Caco-2 (cell line): ENCODE results near the gene UTP4. TPM values are rescaled to one million over a fixed set of nuclear protein-coding genes. Genes with fewer than 3 reads are reported as not detected.

Source experiments
- BruUV-seq: library from RNA; stranded (reverse); fragments of 400-500 nt; replicated peaks from 2 replicates; lab custom pipeline; 2021; lab: Mats Ljungman, UMichigan
- CTCF ChIA-PET: fragments of 300-600 bp; sonication (Branson Sonifier 250); formaldehyde crosslinking; loops from one replicate; lab custom pipeline; 2022; ENCODE audit warnings: antibody characterized with exemption; lab: Charles Lee
- POLR2A ChIA-PET: fragments of 300-600 bp; sonication (Branson Sonifier 250); formaldehyde crosslinking; loops from one replicate; lab custom pipeline; 2022; ENCODE audit warnings: antibody characterized with exemption; lab: Charles Lee
- DNase-seq, 2 experiments: peaks; one replicate each; pipeline versions ENCODE4 v3.0.0 to v3.0.0-alpha.2; 2020 to 2022
- H3K27me3 ChIP-seq: replicated peaks from 2 replicates; pipeline ENCODE4 v1.6.0; 2011; ENCODE audit warnings: low read length; ENCODE audit not compliant: control insufficient read depth, insufficient read depth
- H3K36me3 ChIP-seq: 2 replicates; pipeline ENCODE4 v1.5.1; 2011; ENCODE audit warnings: low read length; ENCODE audit not compliant: control insufficient read depth, insufficient read depth
- H3K4me1 ChIP-seq: fragments of 250-450 bp; sonication (Bioruptor Pico); 2 replicates; pipeline ENCODE4 v1.5.1; 2020; ENCODE audit warnings: mild to moderate bottlenecking
- H3K4me3 ChIP-seq: 2 replicates; pipeline ENCODE4 v1.5.1; 2011; ENCODE audit warnings: low read depth, mild to moderate bottlenecking, control low read depth, low read length
- H3K9me3 ChIP-seq: fragments of 250-450 bp; sonication (Bioruptor Pico); 2 replicates; pipeline ENCODE4 v1.5.1; 2020; ENCODE audit warnings: mild to moderate bottlenecking, moderate library complexity
- H3K27ac Mint-ChIP-seq: one replicate; pipeline ENCODE4 v1.8.0; 2022; ENCODE audit warnings: mixed read lengths; ENCODE audit not compliant: unreplicated experiment
- H3K27me3 Mint-ChIP-seq: one replicate; pipeline ENCODE4 v1.8.0; 2022; ENCODE audit warnings: mixed read lengths; ENCODE audit not compliant: insufficient read depth, unreplicated experiment
- H3K36me3 Mint-ChIP-seq: one replicate; pipeline ENCODE4 v1.8.0; 2022; ENCODE audit warnings: mild to moderate bottlenecking, mixed read lengths; ENCODE audit not compliant: insufficient read depth, unreplicated experiment
- H3K4me1 Mint-ChIP-seq: one replicate; pipeline ENCODE4 v1.8.0; 2022; ENCODE audit warnings: low read depth, mixed read lengths; ENCODE audit not compliant: unreplicated experiment
- H3K4me3 Mint-ChIP-seq: one replicate; pipeline ENCODE4 v1.8.0; 2022; ENCODE audit warnings: mild to moderate bottlenecking, moderate library complexity, mixed read lengths; ENCODE audit not compliant: unreplicated experiment
- H3K9me3 Mint-ChIP-seq: one replicate; pipeline ENCODE4 v1.8.0; 2022; ENCODE audit warnings: mixed read lengths; ENCODE audit not compliant: unreplicated experiment
- CTCF ChIP-seq, 2 experiments: fragments of 200-600 bp in 1 of 2; IDR thresholded peaks; 1 replicate in 1 of 2; 2 replicates in 1 of 2; pipeline versions ENCODE4 v1.5.1 to v1.8.0; 2011 to 2022; ENCODE audit warnings: antibody characterized with exemption in 1 of 2, control low read depth in 1 of 2, inconsistent platforms in 1 of 2, low read depth in 1 of 2, low read length in 1 of 2, mild to moderate bottlenecking in 1 of 2, moderate library complexity in 1 of 2; ENCODE audit not compliant: insufficient read depth in 1 of 2, severe bottlenecking in 1 of 2, unreplicated experiment in 1 of 2
- intact Hi-C: fragments of 100-400 bp; cut with micrococcal nuclease; formaldehyde crosslinking; loops from one replicate; pipeline ENCODE4 v1.10.0; 2022; ENCODE audit not compliant: unreplicated experiment
- total RNA-seq: library from RNA; stranded (reverse); gene quantifications from 2 replicates; pipeline ENCODE4 v1.2.3, GENCODE V29; 2022

Gene UTP4
- total RNA-seq, 1 experiment from 2014 or later = 126 TPM

GRCh38 chr16:69088684-69089083 lies 43.8 kb upstream of the UTP4 start:
- Mint-ChIP-seq H3K4me1 (peaks cover 17% of the 10 kb centered on the region), H3K4me3 (no peak overlapping the region), H3K27ac (no peak overlapping the region), H3K27me3 (no peaks in the 10 kb centered on the region), H3K9me3 (no peaks in the 10 kb centered on the region), H3K36me3 (no peaks in the 10 kb centered on the region)
- Histone ChIP-seq H3K27me3 (no peaks in the 10 kb centered on the region), H3K4me3 (no peak overlapping the region), H3K4me1 (peaks cover 12% of the 10 kb centered on the region), H3K36me3 (no peaks in the 10 kb centered on the region), H3K9me3 (no peaks in the 10 kb centered on the region)
- no peak for DNase-seq
- no peak for TF ChIP-seq CTCF (IDR thresholded peaks at IDR 0.05; ENCODE audit: insufficient read depth in 1 of 2, low read depth in 1 of 2, low read length in 1 of 2, severe bottlenecking in 1 of 2, unreplicated experiment in 1 of 2)
- intact Hi-C loops = no loop called here
- ChIA-PET POLR2A (no interaction called here), CTCF (no interaction called here)
- no TSS peak for BruUV-seq

- Mint-ChIP-seq H3K27ac (peak overlapping the region; percentile 10), H3K4me1 (peaks cover 17% of the 10 kb centered on the region), H3K27me3 (no peaks in the 10 kb centered on the region), H3K36me3 (no peaks in the 10 kb centered on the region), H3K9me3 (no peaks in the 10 kb centered on the region), H3K4me3 (no peak overlapping the region)
- Histone ChIP-seq H3K9me3 (no peaks in the 10 kb centered on the region), H3K4me3 (no peak overlapping the region), H3K36me3 (no peaks in the 10 kb centered on the region), H3K4me1 (peaks cover 12% of the 10 kb centered on the region), H3K27me3 (no peaks in the 10 kb centered on the region)
- POLR2A ChIA-PET = no interaction called here
- intact Hi-C loops = no loop called here
- TF ChIP-seq CTCF (IDR thresholded peaks at IDR 0.05; ENCODE audit: insufficient read depth in 1 of 2, low read depth in 1 of 2, low read length in 1 of 2, severe bottlenecking in 1 of 2, unreplicated experiment in 1 of 2) = no peak
- no TSS peak for BruUV-seq
- no peak for DNase-seq
- CTCF ChIA-PET = interaction anchor here (0.6 kb wide), 1 partner anchor 121 kb away, joined by 4 read pairs; no protein-coding TSS in a partner anchor
Observed at GRCh38 chr16:69089091-69089910, 43.1 kb upstream of the UTP4 start.

GRCh38 chr16:69093974-69094373 lies 38.5 kb upstream of the UTP4 start:
- Mint-ChIP-seq H3K27me3 (no peaks in the 10 kb centered on the region), H3K4me3 (no peak overlapping the region), H3K36me3 (no peaks in the 10 kb centered on the region), H3K9me3 (no peaks in the 10 kb centered on the region), H3K27ac (no peak overlapping the region), H3K4me1 (peaks cover 10% of the 10 kb centered on the region)
- TF ChIP-seq CTCF (IDR thresholded peaks at IDR 0.05; ENCODE audit: insufficient read depth in 1 of 2, low read depth in 1 of 2, low read length in 1 of 2, severe bottlenecking in 1 of 2, unreplicated experiment in 1 of 2) = no peak
- no TSS peak for BruUV-seq
- Histone ChIP-seq H3K36me3 (no peaks in the 10 kb centered on the region), H3K27me3 (no peaks in the 10 kb centered on the region), H3K9me3 (no peaks in the 10 kb centered on the region), H3K4me1 (peaks cover 7% of the 10 kb centered on the region), H3K4me3 (no peak overlapping the region)
- CTCF ChIA-PET = interaction anchor here (0.8 kb wide), 2 partner anchors 11 to 25 kb away, joined by 3 read pairs; partner anchors contain the start of gene HAS3
- intact Hi-C loops = no loop called here
- POLR2A ChIA-PET = no interaction called here
- DNase-seq = no peak
